Heart left ventricle (tissue), 13 donors: Measurements from ENCODE around the gene PLCB1.

Experiments used
- POLR2A ChIP-seq, 2 donors: fragments of 450-650 bp; IDR thresholded peaks; one replicate each; pipeline ENCODE4 v1.6.1; 2017; ENCODE audit warnings: antibody characterized with exemption in 2 of 2, mild to moderate bottlenecking in 2 of 2, moderate library complexity in 2 of 2
- TF ChIP-seq, protein P1 (sequence below), 12 donors: fragments of 200-600 bp; sonication (generic) in 4 of 12; IDR thresholded peaks; one replicate each; pipeline versions ENCODE4 v1.5.0 to v1.8.0; 2018 to 2022; ENCODE audit warnings: antibody characterized with exemption in 12 of 12, mild to moderate bottlenecking in 5 of 12
- donor health status: ischemic (EF 13 %, LVEDD 7.1; RV severe dilation, severe dysfunction).
- donor health status: DM: no; HTN: yes; CAD: no.
- donor health status: DM: no; HTN: no; CAD: no.
- donor health status: ischemic (EF 25% LVEDD 6.9; RV normal size, moderate dysfunction).
- donor health status: ischemic (EF 25% LVEDD 5.7; RV mildly dilated, moderate dysfunction).
- donor health status: ischemic (EF 35%, LVEDD 5.7; RV mildly dilated, moderate dysfunction).
- donor health status: nonischemic (EF 11% LVEDD 7.7; RV severe dilation, severe dysfunction).
- donor health status: DM: yes; HTN: yes; CAD: no.
- donor health status: PGD.
- donor health status: ischemic (EF 29% LVEDD 5.4; RV normal size, mild dysfunction).
- donor health status: nonischemic (EF 23%, LVEDD 6.1; RV moderate dilation, normal function).

- no peak for TF ChIP-seq POLR2A (IDR thresholded peaks at IDR 0.05)
- TF ChIP-seq, protein P1, sequence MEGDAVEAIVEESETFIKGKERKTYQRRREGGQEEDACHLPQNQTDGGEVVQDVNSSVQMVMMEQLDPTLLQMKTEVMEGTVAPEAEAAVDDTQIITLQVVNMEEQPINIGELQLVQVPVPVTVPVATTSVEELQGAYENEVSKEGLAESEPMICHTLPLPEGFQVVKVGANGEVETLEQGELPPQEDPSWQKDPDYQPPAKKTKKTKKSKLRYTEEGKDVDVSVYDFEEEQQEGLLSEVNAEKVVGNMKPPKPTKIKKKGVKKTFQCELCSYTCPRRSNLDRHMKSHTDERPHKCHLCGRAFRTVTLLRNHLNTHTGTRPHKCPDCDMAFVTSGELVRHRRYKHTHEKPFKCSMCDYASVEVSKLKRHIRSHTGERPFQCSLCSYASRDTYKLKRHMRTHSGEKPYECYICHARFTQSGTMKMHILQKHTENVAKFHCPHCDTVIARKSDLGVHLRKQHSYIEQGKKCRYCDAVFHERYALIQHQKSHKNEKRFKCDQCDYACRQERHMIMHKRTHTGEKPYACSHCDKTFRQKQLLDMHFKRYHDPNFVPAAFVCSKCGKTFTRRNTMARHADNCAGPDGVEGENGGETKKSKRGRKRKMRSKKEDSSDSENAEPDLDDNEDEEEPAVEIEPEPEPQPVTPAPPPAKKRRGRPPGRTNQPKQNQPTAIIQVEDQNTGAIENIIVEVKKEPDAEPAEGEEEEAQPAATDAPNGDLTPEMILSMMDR (IDR thresholded peaks at IDR 0.05) = no peak
Observed at GRCh38 chr20:8213270-8213669, 81.2 kb downstream of the PLCB1 start.
